ENCODE measurements around the gene WASL.
"Not testable (repeated sequence)": the region's sequence is repeated elsewhere in the genome, so short reads cannot be mapped to it uniquely, and the experiment has no call there.

WASL gene

GRCh38 chr7:123748734-123749536 lies at the start of gene WASL:
Gene WASL, minus strand, starts transcription at chr7:123749003. Its CDS starts 269 bp downstream, at chr7:123748734.
- peak; percentile 89 for DNase-seq

DNA sequence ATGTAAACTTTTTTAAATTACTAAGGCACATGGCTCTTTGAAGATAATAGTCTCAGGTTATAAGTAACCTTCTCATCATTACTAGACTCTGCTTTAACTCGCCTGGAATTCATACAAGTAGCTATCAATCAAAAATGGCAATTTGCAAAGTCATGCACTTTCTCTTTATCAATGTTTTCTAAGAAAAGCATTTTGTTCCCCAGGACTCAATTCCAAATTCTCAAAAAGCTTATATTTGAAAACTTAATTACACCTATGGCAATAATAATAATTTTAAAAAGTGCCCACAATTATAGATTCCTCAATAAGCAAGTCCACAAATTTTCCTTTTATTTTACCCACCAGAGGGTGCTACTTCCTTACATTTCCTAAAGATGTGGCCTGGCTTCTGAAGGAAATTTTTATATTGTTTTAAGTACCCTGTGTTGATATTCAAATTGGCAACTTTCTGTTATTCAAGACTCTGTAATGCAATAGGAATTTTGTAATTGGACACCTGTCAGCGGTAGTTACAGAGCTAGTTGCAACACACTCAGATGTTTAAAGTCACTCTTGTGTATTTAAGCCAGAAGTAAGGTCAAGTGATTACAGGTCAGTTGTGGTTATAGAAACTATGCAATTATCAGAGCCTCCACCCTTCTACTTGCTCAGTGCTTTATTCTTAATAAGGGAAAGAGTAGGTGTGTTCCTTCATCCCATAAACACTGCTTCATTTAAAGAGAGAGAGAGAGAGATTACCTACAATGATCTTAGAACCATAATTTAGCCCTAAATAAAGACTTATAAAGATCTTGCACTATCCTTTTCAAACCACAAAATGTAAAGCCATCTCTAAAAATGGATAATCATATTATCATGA lies 49.1 kb upstream of the WASL start:
- DNase-seq: peak; percentile 46

DNA sequence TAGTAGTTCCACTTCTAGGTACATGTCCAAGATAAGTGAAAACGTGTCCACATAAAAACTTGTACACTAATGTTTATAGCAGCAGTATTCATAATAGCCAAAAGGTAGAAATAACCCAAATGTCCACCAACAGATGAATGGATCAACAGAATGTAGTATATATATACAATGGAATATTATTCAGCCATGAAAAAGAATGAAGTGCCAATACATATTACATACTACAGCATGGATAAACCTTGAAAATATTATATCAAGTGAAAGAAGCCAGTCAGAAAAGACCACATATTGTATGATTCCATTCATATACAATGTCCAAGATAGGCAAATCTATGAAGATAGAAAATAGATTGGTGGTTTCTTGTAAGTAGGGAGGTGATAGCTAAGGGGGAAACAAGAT lies 47.8 kb upstream of the WASL start:
- DNase-seq: no peak

DNA sequence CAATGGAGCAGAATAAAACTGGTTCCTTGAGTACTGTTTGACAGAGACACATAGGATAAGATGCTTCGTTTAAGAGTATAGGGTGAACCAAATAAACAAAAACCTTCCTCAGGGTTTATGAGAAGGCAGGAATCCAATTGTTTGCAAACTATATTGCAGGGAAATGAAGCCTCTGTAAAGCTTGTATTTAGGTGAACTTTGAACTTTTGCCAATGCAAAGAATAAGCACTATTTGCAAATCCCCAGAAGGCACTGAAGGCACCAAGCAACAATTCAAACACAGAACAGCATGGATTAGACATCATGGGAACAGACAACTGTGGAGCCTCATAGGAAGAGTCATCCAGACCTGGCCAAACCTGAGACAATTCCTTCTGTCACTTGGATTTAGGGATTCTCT lies 47.1 kb upstream of the WASL start:
- DNase-seq: no peak

DNA sequence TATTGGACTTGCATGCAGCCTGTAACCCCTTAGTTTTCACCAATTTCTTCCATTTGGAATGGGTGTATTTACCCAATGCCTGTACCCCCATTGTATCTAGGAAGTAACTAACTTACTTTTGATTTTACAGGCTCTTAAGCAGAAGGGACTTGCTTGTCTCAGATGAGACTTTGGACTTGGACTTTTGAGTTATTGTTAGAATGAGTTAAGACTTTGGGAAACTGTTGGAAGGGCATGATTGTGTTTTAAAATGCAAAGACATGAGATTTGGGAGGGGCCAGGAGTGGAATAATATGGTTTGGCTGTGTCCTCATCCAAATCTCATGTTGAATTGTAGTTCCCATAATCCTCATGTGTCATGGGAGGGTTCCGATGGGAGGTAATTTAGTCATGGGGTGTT lies 46.3 kb upstream of the WASL start:
- not testable (repeated sequence) for DNase-seq

DNA sequence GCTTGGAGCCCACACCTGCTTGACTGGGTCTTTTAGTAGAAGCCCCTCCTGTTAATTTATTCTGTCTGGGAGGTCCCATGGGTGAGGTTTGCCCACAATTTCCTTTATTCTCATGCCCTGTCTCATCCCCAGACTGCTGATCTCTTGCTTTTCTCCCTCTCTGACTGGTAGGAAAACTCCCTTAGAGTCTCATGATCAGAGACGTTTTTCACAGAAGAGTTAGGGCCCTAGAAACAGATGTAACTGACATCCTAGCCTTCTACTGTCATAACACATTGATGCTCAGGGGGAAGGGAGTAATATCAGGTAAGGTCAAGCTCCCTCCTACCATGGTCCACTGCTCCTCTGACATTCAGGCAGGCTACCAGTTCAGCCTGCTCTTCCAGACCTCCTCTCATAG lies 43.7 kb upstream of the WASL start:
- DNase-seq: no peak

DNA sequence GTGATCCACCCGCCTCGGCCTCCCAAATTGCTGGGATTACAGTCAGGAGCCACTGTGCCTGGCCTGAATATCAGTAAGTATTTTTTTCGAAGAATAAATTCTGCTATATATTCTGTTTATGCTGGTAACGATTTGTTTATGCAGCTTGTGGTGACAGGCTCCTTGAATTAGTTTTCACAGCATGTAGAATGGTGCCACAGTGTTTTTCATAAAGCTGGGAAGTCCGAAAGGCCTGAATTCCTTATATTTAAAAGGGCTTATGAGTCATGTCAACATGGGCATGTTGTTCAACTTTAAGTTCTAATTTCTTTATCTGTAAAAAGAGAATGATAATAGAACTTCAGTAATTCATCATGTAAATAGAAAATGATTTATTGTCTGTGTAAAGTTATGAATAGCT lies 42.2 kb upstream of the WASL start:
- no peak for DNase-seq

- DNase-seq: no peak
These were observed 41.0 kb upstream of the WASL start for GRCh38 chr7:123789817-123790216.

- DNase-seq: no peak
These were observed 40.5 kb upstream of the WASL start for GRCh38 chr7:123789206-123789784.

DNA sequence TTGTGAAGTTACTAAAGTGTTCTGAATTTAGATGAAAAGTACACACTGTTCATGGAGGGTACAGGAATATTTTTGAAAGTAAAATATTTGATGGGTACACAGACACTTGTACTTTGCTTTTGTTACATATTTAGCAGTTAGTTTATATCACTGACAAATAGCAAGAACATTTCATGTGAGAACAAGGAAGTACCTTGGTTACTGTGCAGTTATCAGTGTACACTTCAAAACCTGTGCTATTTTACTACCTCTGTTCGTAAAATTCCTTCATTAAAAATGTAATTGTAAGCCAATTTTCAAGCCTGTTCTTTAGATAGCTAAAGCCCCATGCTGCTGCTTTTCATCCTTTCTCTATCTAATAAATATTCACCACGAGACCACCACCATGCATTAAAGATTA lies 39.8 kb upstream of the WASL start:
- no peak for DNase-seq

- DNase-seq: no peak
These were observed 38.6 kb upstream of the WASL start for GRCh38 chr7:123787220-123788007.

GRCh38 chr7:123784263-123784662 lies 35.5 kb upstream of the WASL start:
- no peak for DNase-seq

- DNase-seq: no peak
These were observed 35.0 kb upstream of the WASL start for GRCh38 chr7:123783820-123784219.

- no peak for DNase-seq
These were observed 33.4 kb upstream of the WASL start for GRCh38 chr7:123782071-123782798.

DNA sequence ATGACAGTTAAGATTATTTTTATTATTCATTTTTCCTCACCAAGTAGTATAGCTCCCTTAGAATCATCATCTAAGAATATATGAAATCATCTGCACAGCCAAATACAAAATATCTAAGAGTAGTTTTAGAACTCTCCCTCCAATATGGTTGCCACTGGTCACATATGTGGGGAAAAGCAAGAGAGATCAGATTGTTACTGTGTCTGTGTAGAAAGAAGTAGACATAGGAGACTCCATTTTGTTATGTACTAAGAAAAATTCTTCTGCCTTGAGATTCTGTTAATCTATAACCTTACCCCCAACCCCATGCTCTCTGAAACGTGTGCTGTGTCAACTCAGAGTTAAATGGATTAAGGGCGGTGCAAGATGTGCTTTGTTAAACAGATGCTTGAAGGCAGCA lies 31.7 kb upstream of the WASL start:
- not testable (repeated sequence) for DNase-seq

DNA sequence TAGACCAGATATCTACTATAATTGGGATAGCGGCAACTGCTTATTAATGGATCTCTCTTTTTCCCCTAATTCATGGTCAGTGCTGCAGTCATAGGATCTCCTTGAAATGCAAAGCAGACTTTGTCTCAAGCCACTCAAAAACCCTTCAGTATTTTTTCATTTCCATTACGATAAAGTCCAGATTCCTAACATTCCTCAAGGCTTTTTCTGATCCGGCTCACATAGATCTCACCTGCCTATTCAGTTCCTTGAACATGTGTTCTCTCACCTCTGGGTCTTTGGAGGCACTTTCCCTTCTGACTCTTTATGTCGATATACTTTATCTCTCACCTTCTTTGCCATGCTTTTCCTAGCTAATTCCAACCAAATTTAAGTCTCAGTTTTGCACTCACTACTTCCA lies 25.7 kb upstream of the WASL start:
- no peak for DNase-seq

GRCh38 chr7:123773481-123773880 lies 24.7 kb upstream of the WASL start:
- no peak for DNase-seq

GRCh38 chr7:123772652-123773051 lies 23.8 kb upstream of the WASL start:
- no peak for DNase-seq

DNA sequence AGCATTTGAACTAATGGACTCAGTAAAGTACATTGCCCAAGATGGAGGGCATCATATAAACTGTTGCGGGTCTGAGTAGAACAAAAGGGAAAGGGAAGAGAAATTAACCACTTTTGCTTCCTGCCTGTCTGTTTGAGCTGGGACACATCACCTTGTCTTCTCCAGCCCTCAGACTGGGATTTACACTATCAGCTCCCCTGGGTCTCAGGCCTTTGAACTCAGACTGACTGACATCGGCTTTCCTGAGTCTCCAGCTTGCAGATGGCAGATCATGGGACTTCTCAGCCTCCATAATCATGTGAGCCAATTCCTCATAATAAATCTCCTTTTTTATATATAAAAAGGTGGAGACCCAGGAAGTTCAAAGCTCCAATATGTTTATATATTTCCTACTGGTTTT lies 23.0 kb upstream of the WASL start:
- no peak for DNase-seq

- no peak for DNase-seq
These were observed 22.5 kb upstream of the WASL start for GRCh38 chr7:123771256-123771655.

DNA sequence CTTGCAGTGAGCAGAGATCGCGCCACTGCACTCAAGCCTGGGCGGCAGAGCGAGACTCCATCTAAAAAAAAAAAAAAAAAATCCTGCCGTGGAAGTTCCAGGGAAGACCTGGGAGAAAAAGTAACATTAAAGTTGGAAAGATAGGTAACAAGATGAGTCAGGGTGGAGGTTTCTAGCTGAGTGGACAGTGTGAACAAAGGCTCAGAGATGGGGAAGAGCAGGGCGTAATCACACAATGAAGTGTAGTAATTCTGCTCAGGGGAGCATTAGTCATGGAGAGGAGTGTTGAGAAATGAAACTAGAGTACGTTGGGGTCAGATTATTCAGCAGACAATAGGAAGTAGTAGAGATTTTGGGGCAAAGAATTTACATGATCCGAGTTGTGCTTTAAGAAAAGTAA lies 21.6 kb upstream of the WASL start:
- no peak for DNase-seq

DNA sequence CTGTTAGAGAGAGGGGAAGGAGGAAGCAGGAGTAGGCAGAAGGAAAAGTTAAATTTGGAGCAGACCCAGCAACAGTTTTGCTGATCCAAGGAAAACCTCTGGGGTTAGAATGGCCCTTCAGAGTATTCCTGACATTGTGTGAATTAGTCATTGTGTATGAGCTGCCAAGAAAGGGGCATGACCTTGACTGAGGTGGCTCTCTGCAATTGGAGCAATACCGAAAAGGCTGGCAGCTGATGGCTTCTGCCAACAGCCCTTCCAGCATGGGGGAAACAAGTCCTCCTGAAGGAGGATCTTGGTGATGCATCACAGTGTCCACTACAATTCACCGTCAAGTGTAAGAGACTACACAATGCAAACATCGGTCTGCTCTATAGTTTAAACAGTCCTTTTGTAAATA lies 20.6 kb upstream of the WASL start:
- DNase-seq: peak; percentile 30

Measured in NCI-H146 (cell line).